ENCODE measurements around the gene ATXN1. TPM values are rescaled to one million over a fixed set of nuclear protein-coding genes. Genes with fewer than 3 reads are reported as not detected.
A peak's percentile ranks its signal among the peaks of the same experiment; 100 is the strongest.

ATXN1 gene
- polyA plus RNA-seq, 12 donors, result 13.3 to 51.7 (median 17.6) TPM

DNA sequence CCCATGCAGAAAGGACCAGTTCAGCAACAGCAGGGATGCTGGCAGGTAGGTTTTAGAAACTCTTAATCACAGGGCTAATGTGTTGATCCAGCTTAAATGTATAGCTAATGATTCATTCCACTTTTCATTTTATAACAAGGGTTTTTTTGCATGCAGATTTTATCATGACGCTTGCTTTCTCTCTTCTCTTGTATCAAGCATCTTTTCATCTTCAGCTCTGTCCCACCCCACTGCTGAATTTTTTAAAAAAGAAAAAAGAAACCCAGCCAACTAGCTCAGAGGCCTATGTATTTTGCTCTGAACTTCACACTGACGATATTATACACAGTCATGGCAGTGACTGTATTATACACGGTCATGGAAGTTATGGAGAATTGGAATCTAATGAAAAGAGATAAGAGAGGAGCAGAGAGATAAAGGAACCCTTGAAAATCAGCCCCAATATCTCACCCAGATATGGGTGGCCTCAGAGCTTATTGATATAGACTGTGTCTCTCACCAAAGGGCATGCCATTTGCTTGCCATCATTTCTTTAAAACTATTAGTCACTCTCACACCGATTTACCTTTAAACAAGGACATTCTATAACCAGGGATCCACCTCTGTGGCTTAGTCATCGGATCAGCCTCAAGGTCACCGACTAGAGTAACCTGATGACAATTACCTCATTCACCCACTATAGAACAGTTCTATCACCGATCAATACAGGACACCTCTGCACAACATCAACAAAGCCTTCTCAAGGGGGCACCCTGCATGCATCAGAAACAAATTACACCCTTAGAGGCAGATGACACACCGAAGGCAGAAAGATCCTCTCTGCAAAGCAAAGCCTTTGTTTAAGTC lies 222.0 kb downstream of the ATXN1 start:
- no peak for DNase-seq

GRCh38 chr6:16535564-16535963 lies 225.7 kb downstream of the ATXN1 start:
- DNase-seq, result no peak

DNA sequence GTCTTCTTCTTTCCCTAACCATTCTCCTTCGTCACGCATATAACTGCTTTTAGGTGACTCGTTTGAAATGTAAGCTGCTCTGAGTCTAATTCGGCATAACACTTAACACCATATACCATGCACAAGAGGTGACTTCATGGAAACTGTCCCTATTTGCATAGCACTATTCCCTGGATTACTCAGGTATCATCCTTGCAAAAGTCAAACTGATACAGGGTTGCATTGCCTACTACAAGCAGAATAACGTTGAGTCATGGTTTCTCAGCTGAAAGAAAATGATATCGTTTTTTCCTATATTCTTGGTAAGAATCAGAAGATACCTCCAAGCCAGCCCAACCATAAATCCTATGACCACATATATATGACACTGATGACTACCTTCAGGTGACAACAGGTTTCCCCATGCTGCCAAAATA lies 227.5 kb downstream of the ATXN1 start:
- DNase-seq, result no peak

GRCh38 chr6:16533210-16533609 lies 228.1 kb downstream of the ATXN1 start:
- no peak for DNase-seq

DNA sequence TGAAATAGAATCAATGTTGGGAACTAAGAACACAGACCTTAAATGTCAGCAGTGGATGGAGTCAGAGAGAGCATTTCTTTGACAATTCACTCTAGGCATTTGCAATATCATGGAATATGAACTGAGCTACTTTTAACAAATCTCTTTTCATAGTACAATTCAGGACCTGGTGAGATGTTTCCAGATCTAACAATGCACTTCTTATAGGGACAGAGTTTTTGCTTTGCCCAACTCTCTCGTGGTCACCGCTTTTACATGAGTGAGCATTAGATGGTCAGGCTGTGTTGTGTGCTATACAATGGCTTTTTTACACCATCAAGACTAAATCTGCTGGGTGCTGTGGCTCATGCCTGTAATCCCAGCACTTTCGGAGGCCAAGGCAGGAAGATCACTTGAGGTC lies 233.6 kb downstream of the ATXN1 start:
- no peak for DNase-seq

- no peak for DNase-seq
Observed at GRCh38 chr6:16524380-16524707, 236.9 kb downstream of the ATXN1 start.

- DNase-seq, result no peak
Observed at GRCh38 chr6:16523606-16524379, 237.5 kb downstream of the ATXN1 start.

DNA sequence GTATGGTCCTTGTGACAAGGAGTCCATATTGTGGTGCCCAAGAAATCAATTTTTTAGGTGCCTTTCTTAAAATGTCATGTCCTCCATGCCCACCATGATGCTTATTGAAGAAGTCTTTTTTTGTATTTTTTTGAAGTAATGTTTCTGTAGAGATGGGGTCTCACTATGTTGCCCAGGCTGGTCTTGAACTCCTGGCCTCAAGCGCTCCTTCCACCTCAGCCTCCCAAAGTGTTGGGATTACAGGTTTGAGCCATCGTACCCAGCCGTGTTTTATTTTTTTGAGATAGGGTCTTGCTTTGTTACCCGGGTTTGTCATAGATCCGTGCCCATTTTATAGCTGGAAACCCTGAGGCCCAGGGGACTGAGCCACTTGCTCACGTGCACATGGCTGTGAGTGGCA lies 238.3 kb downstream of the ATXN1 start:
- DNase-seq, result no peak

- DNase-seq, result no peak
Observed at GRCh38 chr6:16521528-16521927, 239.7 kb downstream of the ATXN1 start.

GRCh38 chr6:16519265-16520242 lies 241.7 kb downstream of the ATXN1 start:
- DNase-seq, result no peak

GRCh38 chr6:16518265-16518664 lies 243.0 kb downstream of the ATXN1 start:
- DNase-seq, result no peak

- DNase-seq, result no peak
Observed at GRCh38 chr6:16514249-16514648, 247.0 kb downstream of the ATXN1 start.

DNA sequence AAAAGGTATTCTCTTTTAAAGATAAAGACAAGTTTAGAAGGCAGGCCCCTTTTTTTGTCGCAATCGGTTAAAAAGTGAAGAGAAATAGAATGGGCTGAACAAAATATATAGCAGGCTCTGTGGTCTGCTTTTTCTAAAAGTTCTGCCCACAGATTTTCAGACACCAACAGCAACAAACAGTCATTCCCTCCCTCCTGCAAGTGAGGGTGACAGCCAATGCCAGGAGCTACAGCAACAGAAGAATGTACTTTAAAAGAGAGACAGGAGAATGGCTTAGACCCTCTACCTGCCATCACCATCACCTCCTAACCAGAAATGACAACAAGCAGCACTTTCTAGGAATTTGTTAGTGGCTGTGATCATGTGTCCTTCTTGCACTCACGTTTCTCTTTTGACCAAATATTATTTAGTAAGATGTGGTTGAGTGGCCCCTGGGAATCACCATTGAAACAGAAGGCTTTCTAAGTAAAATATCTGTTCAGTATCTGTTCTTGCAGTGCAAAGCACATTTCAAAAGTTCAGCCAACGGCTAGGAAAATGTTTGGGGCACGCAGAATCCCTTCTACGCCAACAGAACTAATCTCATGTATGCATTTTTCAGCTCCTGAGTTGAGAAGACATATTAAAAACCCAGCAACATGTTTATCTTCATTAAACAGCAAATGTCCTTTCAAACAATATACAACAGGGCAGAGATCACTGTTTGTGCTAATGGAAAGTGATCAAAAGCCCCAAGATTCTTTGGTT lies 248.5 kb downstream of the ATXN1 start:
- DNase-seq, result no peak

- no peak for DNase-seq
Observed at GRCh38 chr6:16511723-16512489, 249.4 kb downstream of the ATXN1 start.

- DNase-seq, result no peak
Observed at GRCh38 chr6:16511040-16511660, 250.1 kb downstream of the ATXN1 start.

- DNase-seq, result no peak
Observed at GRCh38 chr6:16510245-16510644, 251.0 kb downstream of the ATXN1 start.

GRCh38 chr6:16508959-16509358 lies 252.3 kb downstream of the ATXN1 start:
- no peak for DNase-seq

DNA sequence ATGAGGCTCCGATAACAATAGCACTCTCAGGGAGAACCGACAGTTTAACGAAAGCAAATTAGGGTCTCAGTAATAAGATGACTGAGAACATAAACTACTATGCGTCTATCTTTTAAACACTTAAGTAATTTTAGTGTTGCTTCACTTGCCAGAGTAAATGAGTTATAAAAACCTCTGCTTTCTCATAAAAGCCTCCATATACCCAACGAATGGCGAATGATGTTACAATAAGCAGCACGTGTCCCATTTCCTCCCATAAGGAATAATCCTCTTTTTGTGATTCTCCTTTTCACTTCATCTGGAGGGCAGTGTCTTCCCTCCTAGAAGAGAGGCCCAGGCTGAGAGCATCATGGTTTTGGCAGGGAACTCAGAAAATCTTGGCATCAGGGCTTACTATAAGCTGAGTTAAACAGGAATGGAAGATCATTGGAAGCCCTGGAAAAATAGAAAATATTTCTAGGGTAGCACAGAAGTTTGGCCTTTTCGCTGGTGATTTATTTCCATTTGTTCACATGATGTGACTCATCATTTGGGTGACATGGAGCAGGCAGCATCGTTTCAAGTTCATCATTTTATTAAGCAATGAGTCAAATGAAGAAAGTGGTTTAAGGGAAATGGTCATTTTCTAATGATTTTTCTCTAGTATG lies 255.4 kb downstream of the ATXN1 start:
- DNase-seq, result peak; percentile 92

DNA sequence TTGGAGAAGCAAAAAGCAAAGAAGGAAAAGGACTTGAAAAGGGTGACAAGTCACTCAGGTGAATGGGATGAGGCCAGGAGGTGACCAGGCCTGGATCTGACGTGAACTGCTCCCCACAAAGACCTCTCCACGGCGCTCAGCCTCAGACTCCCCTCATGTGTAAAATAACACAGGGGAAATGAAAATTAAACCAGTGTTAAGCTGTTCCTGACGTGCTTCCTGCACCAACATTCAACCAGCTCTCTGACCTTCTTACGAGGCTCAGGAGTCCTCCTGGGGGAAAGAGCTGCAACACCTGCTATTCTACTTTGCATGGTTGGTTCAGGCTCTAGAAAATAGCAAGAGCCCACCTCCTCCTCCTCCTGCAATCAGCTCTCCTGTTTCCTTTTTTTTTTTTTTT lies 256.7 kb downstream of the ATXN1 start:
- no peak for DNase-seq
